Measurements from ENCODE around the gene EHD4. TPM values are rescaled to one million over a fixed set of nuclear protein-coding genes. Genes with fewer than 3 reads are reported as not detected.

EHD4 gene
- total RNA-seq, 1 donor from 2014 or later, result 19.8 TPM

DNA sequence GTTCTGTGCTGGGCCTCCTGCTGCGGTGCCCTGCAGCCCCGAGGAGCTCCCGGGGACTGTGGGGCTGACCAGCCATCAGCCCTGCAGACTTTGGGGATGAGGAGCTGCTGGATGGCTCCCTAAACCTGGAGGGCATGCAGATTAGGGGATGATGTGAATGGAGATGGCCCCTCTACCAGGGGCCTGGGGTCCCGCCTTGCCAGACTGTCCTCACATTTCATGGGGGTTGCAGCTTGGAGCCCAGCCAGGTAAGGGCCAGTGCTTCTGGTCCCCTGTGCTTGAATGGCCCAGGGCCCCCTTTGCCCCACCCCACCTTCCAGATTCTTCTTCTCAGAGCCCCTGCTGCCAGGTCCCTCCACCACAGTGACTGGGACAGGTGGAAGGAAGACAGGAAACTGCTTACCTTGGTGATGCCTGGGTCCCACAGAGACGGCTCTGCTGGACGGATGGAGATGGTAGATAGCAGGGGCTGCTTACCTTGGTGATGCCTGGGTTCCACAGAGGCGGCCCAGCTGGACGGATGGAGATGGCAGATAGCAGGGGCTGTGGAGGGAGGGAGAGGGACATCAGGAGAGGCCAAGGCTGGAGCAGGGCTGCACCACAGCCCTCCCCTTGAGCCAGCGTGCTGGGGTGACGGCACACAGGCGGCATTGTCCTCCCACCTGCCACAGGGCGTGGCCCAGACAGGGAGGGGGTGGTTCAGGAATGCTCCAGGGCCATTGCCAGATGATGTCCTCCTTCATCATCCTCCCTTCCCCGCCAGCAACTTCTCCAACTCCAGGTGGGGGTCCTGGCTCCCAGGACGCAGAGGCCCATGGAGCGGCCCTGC is 78.7 kb downstream of the EHD4 start, which contains the start of gene SPTBN5:
SPTBN5 (minus strand) TSS at position 632 of the 829 bp plus-strand sequence; CDS start at position 76, 556 bp downstream.
- no peak for DNase-seq

GRCh38 chr15:41892621-41893421 is 79.5 kb downstream of the EHD4 start:
- DNase-seq, result no peak

DNA sequence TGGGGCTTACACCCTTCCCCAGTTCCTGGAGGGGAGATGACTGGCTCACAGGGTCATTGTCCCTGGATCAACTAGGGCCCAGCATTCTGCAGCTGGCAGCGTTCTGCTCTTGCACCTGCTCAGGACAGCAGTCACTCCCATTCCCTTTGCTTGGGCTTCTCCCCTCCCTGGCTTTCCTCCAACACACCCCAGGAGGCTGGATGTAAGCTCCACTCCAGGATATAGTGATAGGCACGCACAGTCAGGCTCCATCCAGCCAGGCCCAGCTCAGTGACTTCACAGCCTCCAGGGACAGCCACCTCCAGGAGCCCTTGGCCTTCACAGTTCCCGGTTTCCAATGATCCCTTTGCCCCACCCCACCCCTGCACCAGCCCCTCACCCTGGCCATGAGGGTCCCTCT is 80.4 kb downstream of the EHD4 start:
- no peak for DNase-seq

GRCh38 chr15:41891226-41891625 is 81.1 kb downstream of the EHD4 start:
- no peak for DNase-seq

DNA sequence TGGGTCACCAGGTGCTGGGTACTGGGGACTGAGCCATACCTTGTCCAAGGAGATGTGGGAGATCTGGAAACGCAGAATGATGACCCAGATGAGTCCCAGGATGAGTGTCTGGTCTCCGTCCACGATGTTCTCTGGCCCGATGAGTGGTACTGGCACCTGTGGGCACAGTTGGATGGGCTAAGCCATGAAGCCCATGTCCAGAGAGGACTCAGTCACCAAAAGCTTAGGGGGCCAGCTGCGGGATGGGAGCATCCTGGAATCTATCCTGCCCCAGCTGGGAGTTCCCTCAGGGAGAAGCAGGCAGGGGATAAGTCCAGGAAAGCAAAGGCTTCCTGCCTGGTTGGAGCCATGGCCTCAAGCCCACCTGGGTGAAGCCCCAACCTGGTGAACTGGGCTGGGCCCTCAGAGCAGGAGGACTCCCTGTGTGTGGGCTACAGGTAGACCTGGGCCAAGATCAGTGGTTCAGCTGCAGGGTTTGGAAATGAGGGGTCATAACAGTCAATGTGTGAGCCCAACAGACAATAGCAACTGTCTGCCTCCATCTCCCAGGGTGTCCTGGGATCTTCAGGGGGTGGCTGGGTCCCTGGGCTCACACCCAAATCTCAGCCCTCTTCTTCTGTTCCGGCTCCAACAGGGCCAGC is 82.2 kb downstream of the EHD4 start:
- no peak for DNase-seq

- DNase-seq, result no peak
Measured at GRCh38 chr15:41888662-41889253, 83.6 kb downstream of the EHD4 start.

DNA sequence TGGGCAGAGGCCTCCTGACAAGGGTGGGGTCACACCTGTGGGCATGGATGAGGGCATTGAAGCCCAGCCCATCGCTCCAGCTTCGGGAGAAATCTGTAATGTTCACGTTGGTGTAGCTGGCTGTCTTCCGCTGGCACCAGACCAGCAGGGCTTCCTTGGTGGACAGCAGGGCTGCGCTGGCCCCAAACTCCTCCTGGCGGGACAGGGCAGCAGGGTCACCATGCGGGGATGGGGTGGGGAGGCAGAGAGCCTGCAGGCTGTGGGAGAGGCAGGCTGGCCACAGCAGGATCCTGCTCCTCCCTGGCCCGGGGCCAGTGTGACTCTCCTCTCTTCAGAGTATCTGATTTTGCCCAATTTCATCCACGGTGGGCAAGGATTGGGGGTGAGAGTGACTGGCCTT is 84.5 kb downstream of the EHD4 start:
- DNase-seq, result no peak

- DNase-seq, result no peak
Measured at GRCh38 chr15:41887161-41887560, 85.2 kb downstream of the EHD4 start.

DNA sequence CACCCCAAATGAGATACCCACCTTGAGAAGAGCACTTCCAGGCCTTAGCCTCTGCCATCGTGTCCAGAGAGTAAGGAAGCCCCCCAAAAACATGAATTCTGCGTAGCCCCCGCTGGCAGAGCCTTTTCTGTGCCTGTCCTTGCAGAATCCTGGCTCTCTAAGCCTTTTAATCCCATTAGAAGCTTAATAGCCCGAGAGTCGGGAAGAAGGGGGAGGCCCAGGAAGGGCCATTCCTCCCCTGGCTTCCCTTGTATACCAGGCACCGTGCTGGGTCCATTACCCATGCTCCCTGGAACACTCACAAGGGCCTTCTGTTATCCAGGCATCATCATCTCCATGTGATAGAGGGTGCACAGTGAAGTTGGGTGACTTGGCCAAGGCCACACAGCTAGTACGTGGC is 85.6 kb downstream of the EHD4 start:
- DNase-seq, result no peak

- no peak for DNase-seq
Measured at GRCh38 chr15:41885841-41886240, 86.5 kb downstream of the EHD4 start.

DNA sequence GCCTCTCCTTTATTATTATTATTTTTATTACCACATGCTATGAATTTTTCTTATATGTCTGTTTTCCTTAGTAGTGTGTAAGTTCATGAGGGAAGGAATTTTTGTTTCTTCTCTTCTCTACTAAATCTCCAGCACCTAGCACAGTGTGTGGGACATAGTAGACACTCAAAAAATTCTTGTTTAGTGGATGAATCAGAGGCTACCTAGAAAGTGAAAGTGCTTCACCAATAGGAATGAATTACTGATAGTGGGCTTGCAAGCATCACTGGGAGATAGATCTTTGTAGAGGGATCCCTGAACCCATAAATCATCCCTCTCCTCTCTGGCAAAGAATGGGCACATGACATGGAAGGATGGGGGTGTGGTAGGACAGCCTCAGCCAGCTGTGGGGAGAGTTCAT is 87.0 kb downstream of the EHD4 start:
- DNase-seq, result no peak

DNA sequence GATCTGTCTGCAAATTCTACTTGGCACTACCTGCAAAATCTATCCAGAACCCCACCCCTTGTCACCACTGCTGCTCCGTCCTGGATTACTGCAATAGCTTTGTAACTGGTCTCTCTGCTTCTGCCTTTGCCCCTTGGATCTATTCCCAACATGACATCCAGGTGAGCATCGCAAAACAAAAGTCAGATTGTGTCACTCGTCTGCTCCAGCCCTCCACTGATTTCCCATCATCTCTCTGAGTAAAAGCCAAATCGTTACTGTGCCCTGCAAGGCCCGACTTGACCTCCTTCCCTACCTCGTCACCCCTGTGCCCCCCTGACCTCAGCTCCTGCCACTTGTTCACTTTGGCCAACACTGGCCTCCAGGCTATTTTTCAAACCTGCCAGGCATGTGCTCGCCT is 87.9 kb downstream of the EHD4 start:
- no peak for DNase-seq

- DNase-seq, result no peak
Measured at GRCh38 chr15:41883484-41883825, 88.9 kb downstream of the EHD4 start.

- no peak for DNase-seq
Measured at GRCh38 chr15:41882689-41883483, 89.5 kb downstream of the EHD4 start.

DNA sequence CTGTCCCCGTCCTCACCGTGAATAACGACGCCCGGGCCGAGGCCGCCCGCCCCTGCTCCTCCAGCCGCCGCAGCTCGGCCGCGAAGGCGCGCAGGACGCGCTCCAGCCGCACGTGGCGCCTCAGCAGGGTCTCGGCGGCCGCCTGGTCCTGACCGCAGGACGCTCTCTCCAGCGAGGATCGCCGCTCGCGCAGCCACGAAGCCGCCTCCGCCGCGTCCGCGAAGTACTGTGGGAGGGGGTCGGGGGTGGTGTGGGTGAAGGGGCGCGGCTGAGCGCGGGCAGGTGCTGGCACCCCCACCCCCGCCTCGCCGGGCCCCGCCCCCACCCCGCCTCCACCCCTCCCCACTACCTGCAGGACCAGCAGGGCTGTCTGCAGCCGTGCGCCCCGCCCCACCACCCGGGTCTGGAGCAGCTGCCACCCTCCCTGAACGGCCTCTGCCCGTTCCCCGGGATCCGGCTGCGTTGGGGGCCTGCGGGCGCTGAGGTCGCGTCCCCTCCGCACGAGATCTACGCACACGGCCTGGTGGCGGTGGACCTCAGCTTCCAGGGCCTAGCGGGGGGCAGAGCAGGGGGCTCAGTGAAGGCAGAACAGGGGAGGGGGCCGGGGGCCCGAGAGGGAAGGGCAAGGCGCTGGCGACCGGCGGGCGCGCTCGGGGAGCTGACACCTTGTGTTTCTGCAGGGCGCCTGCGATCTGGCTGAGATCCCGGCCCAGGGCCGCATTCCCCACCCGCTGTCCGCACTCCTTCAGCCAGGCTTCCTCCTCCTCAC is 90.3 kb downstream of the EHD4 start:
- no peak for DNase-seq

GRCh38 chr15:41881550-41881919 is 90.8 kb downstream of the EHD4 start:
- no peak for DNase-seq

- no peak for DNase-seq
Measured at GRCh38 chr15:41881086-41881485, 91.3 kb downstream of the EHD4 start.

DNA sequence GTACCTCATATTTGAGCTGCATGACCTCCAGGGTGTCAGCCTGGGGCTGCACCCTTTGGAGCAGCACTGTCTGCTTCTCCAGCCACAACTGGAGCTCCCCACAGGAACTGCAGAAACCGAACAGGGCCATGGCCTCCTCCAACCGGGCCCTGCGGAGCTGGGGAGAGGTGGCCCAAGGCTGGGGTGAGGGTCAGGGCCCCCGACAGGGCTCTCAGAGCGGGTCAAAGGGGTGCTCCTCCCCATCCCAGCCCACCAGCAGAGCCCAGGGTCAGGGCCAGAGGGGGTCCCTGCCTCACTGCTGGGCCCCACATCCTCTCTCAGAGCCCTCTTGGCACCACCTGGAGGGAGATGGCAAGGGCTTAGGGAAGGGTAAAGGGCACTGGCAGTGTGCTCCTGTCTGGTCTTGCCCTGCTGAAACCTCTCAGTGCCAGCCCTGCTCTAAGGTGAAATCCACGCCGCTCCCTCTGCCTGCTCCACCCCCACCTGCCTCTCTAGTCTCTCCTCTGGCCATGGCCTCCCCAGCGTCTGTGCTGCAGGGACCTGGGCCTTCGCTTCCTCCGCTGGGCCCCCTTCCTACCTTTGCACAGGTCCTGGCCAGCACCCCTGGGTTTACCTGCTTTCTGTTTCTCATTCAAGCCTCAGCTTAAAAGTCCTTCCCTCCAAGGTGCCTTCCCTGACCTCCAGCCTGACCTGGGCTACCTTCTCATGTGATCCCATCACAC is 92.0 kb downstream of the EHD4 start:
- DNase-seq, result no peak

- DNase-seq, result no peak
Measured at GRCh38 chr15:41879321-41879845, 93.0 kb downstream of the EHD4 start.

GRCh38 chr15:41878355-41878699 is 94.0 kb downstream of the EHD4 start:
- DNase-seq, result no peak
